SK-N-SH (cell line): Measurements from ENCODE around the gene HAGHL. TPM values are rescaled to one million over a fixed set of nuclear protein-coding genes. Genes with fewer than 3 reads are reported as not detected.

Experiments
- CTCF ChIA-PET: fragments of 300-600, 350-600 bp; formaldehyde crosslinking; extraction: SDS; loops from one replicate; lab custom pipeline; 2021; lab: Yijun Ruan, JAX
- POLR2A ChIA-PET: fragments of 350-600 bp; sonication (Branson Sonifier 250); formaldehyde crosslinking; extraction: SDS; loops from one replicate; lab custom pipeline; 2020; ENCODE audit warnings: antibody characterized with exemption, inconsistent platforms; lab: Yijun Ruan, JAX
- DNase-seq: peaks from one replicate; pipeline ENCODE4 v3.0.0; 2012
- H2AFZ ChIP-seq: fragments of 200-600 bp; sonication (generic); 2 replicates; pipeline ENCODE4 v1.8.1; 2016; ENCODE audit warnings: antibody characterized with exemption, mild to moderate bottlenecking, low read depth
- H3F3A ChIP-seq: fragments of 200-600 bp; sonication (generic); replicated peaks from 2 replicates; pipeline ENCODE3; 2016; ENCODE audit warnings: antibody characterized with exemption, mild to moderate bottlenecking; ENCODE audit not compliant: insufficient read depth
- H3K27ac ChIP-seq, 2 experiments: fragments of 200-500 bp in 1 of 2; fragments of 200-600 bp in 1 of 2; sonication (Bioruptor generic) in 1 of 2; sonication (generic), shearing (Covaris generic) in 1 of 2; 2 replicates each; pipeline versions ENCODE4 v1.5.1 to v1.6.1; 2014 to 2016; ENCODE audit warnings: low read depth in 2 of 2, inconsistent platforms in 1 of 2, low read length in 1 of 2, mild to moderate bottlenecking in 1 of 2, mixed read lengths in 1 of 2
- H3K27me3 ChIP-seq: fragments of 200-600 bp; sonication (generic), shearing (Covaris generic); 2 replicates; pipeline ENCODE4 v1.6.1; 2016; ENCODE audit warnings: mixed run types; ENCODE audit not compliant: insufficient read depth
- H3K36me3 ChIP-seq, 2 experiments: fragments of 200-500 bp in 1 of 2; fragments of 200-600 bp in 1 of 2; sonication (Bioruptor generic) in 1 of 2; sonication (generic) in 1 of 2; replicated peaks in 1 of 2; 2 replicates each; pipeline versions ENCODE3 to v1.5.1; 2014 to 2016; ENCODE audit warnings: low read length in 1 of 2, mild to moderate bottlenecking in 1 of 2; ENCODE audit not compliant: insufficient read depth in 2 of 2, control insufficient read depth in 1 of 2
- H3K4me1 ChIP-seq, 2 experiments: fragments of 200-500 bp in 1 of 2; fragments of 200-600 bp in 1 of 2; sonication (Bioruptor generic) in 1 of 2; sonication (generic), shearing (Covaris generic) in 1 of 2; 2 replicates each; pipeline versions ENCODE4 v1.5.1 to v1.6.1; 2014 to 2016; ENCODE audit warnings: low read depth in 1 of 2, low read length in 1 of 2, mixed run types in 1 of 2; ENCODE audit not compliant: insufficient read depth in 2 of 2, control insufficient read depth in 1 of 2
- H3K4me2 ChIP-seq: fragments of 200-600 bp; sonication (generic), shearing (Covaris generic); 2 replicates; pipeline ENCODE4 v1.6.1; 2017; ENCODE audit warnings: mixed run types
- H3K4me3 ChIP-seq, 2 experiments: fragments of 200-500 bp in 1 of 2; fragments of 200-600 bp in 1 of 2; sonication (Bioruptor generic) in 1 of 2; sonication (generic), shearing (Covaris generic) in 1 of 2; 2 replicates each; pipeline versions ENCODE4 v1.5.1 to v1.8.1; 2014 to 2016; ENCODE audit warnings: low read depth in 2 of 2, inconsistent platforms in 1 of 2, low read length in 1 of 2, mild to moderate bottlenecking in 1 of 2, mixed read lengths in 1 of 2, moderate library complexity in 1 of 2
- H3K79me2 ChIP-seq: fragments of 200-600 bp; sonication (generic); 2 replicates; pipeline ENCODE4 v1.8.1; 2017; ENCODE audit warnings: mild to moderate bottlenecking; ENCODE audit not compliant: insufficient read depth
- H3K9ac ChIP-seq: fragments of 200-600 bp; sonication (generic); 2 replicates; pipeline ENCODE4 v1.6.1; 2017; ENCODE audit warnings: mixed run types
- H3K9me2 ChIP-seq: fragments of 200-600 bp; sonication (generic); 2 replicates; pipeline ENCODE4 v1.6.1; 2017; ENCODE audit warnings: mixed run types
- H3K9me3 ChIP-seq: fragments of 200-600 bp; sonication (generic); 2 replicates; pipeline ENCODE4 v1.6.1; 2017; ENCODE audit warnings: mixed run types, mild to moderate bottlenecking, moderate library complexity
- H4K20me1 ChIP-seq: fragments of 200-600 bp; sonication (generic); 2 replicates; pipeline ENCODE4 v1.6.1; 2017; ENCODE audit warnings: mild to moderate bottlenecking, mixed run types; ENCODE audit not compliant: insufficient read depth
- JUND ChIP-seq: IDR thresholded peaks from 2 replicates; pipeline ENCODE4 v1.4.0; 2012
- POLR2AphosphoS5 ChIP-seq: IDR thresholded peaks from 2 replicates; pipeline ENCODE4 v1.6.1; 2012; ENCODE audit warnings: low read depth, low read length
- RAD21 ChIP-seq: IDR thresholded peaks from 2 replicates; pipeline ENCODE4 v1.6.1; 2012; ENCODE audit warnings: mild to moderate bottlenecking, low read length
- SIN3A ChIP-seq: IDR thresholded peaks from 2 replicates; pipeline ENCODE4 v1.6.1; 2012; ENCODE audit warnings: low read depth, mild to moderate bottlenecking, low read length, moderate library complexity, borderline replicate concordance
- SMC3 ChIP-seq: IDR thresholded peaks from 2 replicates; pipeline ENCODE4 v1.6.1; 2012; ENCODE audit warnings: low read depth, low read length, improper control_type of control experiment
- TAF1 ChIP-seq: IDR thresholded peaks from 2 replicates; pipeline ENCODE4 v1.6.1; 2012; ENCODE audit warnings: low read depth, mild to moderate bottlenecking, low read length, moderate library complexity, borderline replicate concordance
- whole genome bisulfite sequencing: methylation state at CpG from one replicate; pipeline ENCODE4 v1.1.6; 2017; ENCODE audit warnings: low lambda C conversion rate; 5-methylcytosine and 5-hydroxymethylcytosine counted together
- polyA plus RNA-seq, 3 experiments: library from polyadenylated mRNA; depleted of rRNA; stranded (reverse); fragments of >200 nt; gene quantifications; 2 replicates each; pipeline ENCODE4 v1.2.3, GENCODE V29; 2012
- TF ChIP-seq, protein P1 (sequence below): IDR thresholded peaks from 2 replicates; pipeline ENCODE4 v1.4.0; 2012; ENCODE audit warnings: low read depth, borderline replicate concordance
- TF ChIP-seq, protein P2 (sequence below): IDR thresholded peaks from 2 replicates; pipeline ENCODE4 v1.4.0; 2012; ENCODE audit warnings: low read depth
- TF ChIP-seq, protein P3 (sequence below): fragments of 150-350 bp; IDR thresholded peaks from 2 replicates; pipeline ENCODE4 v1.6.1; 2017; ENCODE audit warnings: antibody characterized with exemption, low read length, low read depth, borderline replicate concordance
- TF ChIP-seq, protein P4 (sequence below): IDR thresholded peaks from 2 replicates; pipeline ENCODE4; 2012
- TF ChIP-seq, protein P5 (sequence below): IDR thresholded peaks from 2 replicates; pipeline ENCODE4 v1.4.0; 2012; ENCODE audit warnings: low read depth, borderline replicate concordance
- TF ChIP-seq, protein P6 (sequence below): fragments of 200-600 bp; sonication (generic); IDR thresholded peaks from 2 replicates; pipeline ENCODE4 v1.6.1; 2017; ENCODE audit warnings: antibody characterized with exemption, mild to moderate bottlenecking, moderate library complexity

Gene HAGHL
- polyA plus RNA-seq, 1 of the 3 experiments (the other 2 are of a cell fraction): 65.5 TPM

DNA sequence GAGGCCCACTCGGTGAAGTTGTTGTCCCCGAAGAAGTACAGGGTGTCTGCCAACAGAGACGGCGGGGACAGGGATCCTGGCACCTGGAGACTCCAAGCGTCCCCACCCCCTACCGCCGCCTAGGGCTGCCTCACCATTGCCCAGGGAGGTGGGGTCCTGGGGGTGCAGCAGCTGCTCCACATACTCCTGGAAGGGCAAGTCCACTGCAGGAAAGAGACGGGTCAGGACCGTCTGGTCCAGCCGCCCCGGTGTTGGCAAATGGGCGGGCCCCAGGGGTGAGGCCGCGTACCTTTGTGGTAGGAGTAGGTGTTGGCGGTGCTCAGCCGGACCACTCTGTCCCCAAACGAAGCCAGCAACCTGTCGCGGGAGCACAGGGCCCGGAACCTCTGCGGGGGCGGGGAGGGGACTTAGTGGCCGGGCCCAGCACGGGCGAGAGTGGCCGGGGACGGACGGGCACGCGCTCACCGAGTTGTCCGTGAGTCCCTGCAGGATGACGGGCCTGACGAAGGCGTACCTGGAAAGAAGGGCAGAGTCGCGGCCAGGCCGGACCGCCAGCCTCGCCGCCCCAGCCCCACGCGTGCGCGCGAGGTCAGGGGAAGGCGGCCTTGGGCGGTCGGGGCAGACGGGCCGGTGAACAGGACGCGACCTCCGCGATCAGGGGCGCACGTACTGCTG is 43.4 kb upstream of the HAGHL start:
- Histone ChIP-seq H3K9ac (peak overlapping the region; percentile 49), H2AFZ (no peak overlapping the region), H3K27ac (peak overlapping the region; percentile 24 to 79; a peak in 3 of 4 replicates), H3K9me3 (no peaks in the 10 kb centered on the region), H3K4me1 (peaks cover 8 to 53% of the 10 kb centered on the region in 2 experiments; a peak in 2 of 4 replicates), H3K36me3 (peaks cover 13 to 39% of the 10 kb centered on the region in 2 experiments), H4K20me1 (peaks cover 23% of the 10 kb centered on the region), H3K9me2 (no peaks in the 10 kb centered on the region), H3F3A (peaks cover 10% of the 10 kb centered on the region), H3K4me3 (peak overlapping the region; percentile 60 to 68), H3K4me2 (peak overlapping the region; percentile 90), H3K27me3 (no peaks in the 10 kb centered on the region), H3K79me2 (peaks cover 37% of the 10 kb centered on the region)
- WGBS: 12% methylated on average over 24 of the region's 57 CpGs
- TF ChIP-seq, protein P1, sequence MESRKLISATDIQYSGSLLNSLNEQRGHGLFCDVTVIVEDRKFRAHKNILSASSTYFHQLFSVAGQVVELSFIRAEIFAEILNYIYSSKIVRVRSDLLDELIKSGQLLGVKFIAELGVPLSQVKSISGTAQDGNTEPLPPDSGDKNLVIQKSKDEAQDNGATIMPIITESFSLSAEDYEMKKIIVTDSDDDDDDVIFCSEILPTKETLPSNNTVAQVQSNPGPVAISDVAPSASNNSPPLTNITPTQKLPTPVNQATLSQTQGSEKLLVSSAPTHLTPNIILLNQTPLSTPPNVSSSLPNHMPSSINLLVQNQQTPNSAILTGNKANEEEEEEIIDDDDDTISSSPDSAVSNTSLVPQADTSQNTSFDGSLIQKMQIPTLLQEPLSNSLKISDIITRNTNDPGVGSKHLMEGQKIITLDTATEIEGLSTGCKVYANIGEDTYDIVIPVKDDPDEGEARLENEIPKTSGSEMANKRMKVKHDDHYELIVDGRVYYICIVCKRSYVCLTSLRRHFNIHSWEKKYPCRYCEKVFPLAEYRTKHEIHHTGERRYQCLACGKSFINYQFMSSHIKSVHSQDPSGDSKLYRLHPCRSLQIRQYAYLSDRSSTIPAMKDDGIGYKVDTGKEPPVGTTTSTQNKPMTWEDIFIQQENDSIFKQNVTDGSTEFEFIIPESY: peak; percentile 61; the same call in 1 of the 2 replicates
- TF ChIP-seq, protein P2, sequence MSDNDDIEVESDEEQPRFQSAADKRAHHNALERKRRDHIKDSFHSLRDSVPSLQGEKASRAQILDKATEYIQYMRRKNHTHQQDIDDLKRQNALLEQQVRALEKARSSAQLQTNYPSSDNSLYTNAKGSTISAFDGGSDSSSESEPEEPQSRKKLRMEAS: 0 out of 2 replicates have a peak, but pooled peaks have one; percentile 19
- TF ChIP-seq POLR2AphosphoS5 (peak; percentile 55), JUND (0 out of 2 replicates have a peak, but pooled peaks have one; percentile 3), SMC3 (no peak)
- TF ChIP-seq, protein P3, sequence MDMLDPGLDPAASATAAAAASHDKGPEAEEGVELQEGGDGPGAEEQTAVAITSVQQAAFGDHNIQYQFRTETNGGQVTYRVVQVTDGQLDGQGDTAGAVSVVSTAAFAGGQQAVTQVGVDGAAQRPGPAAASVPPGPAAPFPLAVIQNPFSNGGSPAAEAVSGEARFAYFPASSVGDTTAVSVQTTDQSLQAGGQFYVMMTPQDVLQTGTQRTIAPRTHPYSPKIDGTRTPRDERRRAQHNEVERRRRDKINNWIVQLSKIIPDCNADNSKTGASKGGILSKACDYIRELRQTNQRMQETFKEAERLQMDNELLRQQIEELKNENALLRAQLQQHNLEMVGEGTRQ: no peak
- TF ChIP-seq, protein P4, sequence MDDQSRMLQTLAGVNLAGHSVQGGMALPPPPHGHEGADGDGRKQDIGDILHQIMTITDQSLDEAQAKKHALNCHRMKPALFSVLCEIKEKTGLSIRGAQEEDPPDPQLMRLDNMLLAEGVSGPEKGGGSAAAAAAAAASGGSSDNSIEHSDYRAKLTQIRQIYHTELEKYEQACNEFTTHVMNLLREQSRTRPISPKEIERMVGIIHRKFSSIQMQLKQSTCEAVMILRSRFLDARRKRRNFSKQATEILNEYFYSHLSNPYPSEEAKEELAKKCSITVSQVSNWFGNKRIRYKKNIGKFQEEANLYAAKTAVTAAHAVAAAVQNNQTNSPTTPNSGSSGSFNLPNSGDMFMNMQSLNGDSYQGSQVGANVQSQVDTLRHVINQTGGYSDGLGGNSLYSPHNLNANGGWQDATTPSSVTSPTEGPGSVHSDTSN: peak; percentile 66
- CTCF ChIA-PET: interaction anchor here (0.8 to 5.9 kb wide), 5 partner anchors 15 to 102 kb away, joined by 3 to 38 read pairs (median 3); partner anchors contain the start of genes METTL26 and RHOT2
- POLR2A ChIA-PET: interaction anchor here (0.8 to 1.2 kb wide), 4 partner anchors 10 to 39 kb away, joined by 3 to 4 read pairs (median 4); partner anchors contain the start of gene RHOT2
- no peak for DNase-seq

DNA sequence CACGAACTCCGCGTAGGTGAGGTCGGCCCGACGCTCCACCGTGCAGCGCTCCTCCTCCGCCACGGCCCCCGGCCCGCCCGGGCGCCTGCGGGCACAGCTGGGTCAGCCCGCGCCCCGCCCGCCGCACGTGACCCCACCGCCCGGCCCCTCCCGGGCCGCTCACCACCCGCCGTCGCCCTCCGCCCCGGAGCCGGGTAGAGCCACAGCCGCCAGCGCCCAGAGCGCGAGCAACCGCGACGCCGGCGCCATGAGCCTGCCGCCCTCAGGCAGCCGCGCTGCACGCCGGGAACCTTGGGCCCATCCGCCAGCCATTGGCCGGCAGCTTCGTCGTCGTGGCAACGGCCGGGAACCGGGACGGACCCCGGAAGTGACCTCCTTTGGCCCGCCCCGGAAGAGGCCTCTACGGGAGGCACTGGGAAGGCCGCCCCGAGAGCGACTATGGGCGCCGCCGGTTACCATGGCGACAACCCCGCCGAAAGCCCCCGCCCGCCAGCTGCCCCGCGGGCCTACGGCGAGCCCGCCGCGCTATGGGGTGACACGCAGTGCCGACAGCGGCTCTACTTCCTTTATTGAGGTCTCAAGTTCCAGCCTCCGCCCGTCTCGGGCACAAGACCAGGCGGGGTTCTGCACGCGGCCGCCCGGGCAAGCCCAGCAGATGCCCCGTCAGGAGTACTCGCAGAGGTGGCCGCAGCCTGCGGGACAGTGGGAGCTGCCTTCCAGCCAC is 42.7 kb upstream of the HAGHL start, which contains the start of gene JMJD8:
TSS of gene JMJD8 (minus strand) at position 264 of the 724 bp plus-strand sequence. CDS start at position 249, 15 bp downstream.
- Histone ChIP-seq H3K4me1 (peaks cover 8 to 53% of the 10 kb centered on the region in 2 experiments; a peak in 3 of 4 replicates), H3K4me2 (peak within 1 kb of the TSS; percentile 90), H3K36me3 (peaks cover 13 to 39% of the 10 kb centered on the region in 2 experiments), H2AFZ (no peak within 1 kb of the TSS), H3K4me3 (peak within 1 kb of the TSS; percentile 60 to 68), H3K27ac (peak within 1 kb of the TSS; percentile 54 to 82), H3K79me2 (peaks cover 39% of the 10 kb centered on the region), H3F3A (peaks cover 10% of the 10 kb centered on the region), H3K9ac (peak within 1 kb of the TSS; percentile 49), H3K9me3 (no peaks in the 10 kb centered on the region), H3K9me2 (no peaks in the 10 kb centered on the region), H3K27me3 (no peaks in the 10 kb centered on the region), H4K20me1 (peaks cover 23% of the 10 kb centered on the region)
- WGBS: no CpG with 5 or more reads among the region's 91 CpGs
- ChIA-PET POLR2A (interaction anchor here (0.7 to 1.2 kb wide), 6 partner anchors 8 to 38 kb away, joined by 3 to 5 read pairs (median 4); partner anchors contain the start of genes ANTKMT and RHOT2), CTCF (interaction anchor here (0.6 to 5.9 kb wide), 8 partner anchors 15 to 322 kb away, joined by 3 to 38 read pairs (median 3); partner anchors contain the start of genes METTL26 and RHOT2)
- peak; percentile 97 for DNase-seq
- no peak for TF ChIP-seq RAD21
- TF ChIP-seq, protein P1: 0 out of 2 replicates have a peak, but pooled peaks have one; percentile 41
- TF ChIP-seq SIN3A: peak; percentile 87; the same call in 1 of the 2 replicates
- TF ChIP-seq, protein P5, sequence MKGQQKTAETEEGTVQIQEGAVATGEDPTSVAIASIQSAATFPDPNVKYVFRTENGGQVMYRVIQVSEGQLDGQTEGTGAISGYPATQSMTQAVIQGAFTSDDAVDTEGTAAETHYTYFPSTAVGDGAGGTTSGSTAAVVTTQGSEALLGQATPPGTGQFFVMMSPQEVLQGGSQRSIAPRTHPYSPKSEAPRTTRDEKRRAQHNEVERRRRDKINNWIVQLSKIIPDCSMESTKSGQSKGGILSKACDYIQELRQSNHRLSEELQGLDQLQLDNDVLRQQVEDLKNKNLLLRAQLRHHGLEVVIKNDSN: no peak
- peak; percentile 74 for TF ChIP-seq TAF1
- TF ChIP-seq, protein P6, sequence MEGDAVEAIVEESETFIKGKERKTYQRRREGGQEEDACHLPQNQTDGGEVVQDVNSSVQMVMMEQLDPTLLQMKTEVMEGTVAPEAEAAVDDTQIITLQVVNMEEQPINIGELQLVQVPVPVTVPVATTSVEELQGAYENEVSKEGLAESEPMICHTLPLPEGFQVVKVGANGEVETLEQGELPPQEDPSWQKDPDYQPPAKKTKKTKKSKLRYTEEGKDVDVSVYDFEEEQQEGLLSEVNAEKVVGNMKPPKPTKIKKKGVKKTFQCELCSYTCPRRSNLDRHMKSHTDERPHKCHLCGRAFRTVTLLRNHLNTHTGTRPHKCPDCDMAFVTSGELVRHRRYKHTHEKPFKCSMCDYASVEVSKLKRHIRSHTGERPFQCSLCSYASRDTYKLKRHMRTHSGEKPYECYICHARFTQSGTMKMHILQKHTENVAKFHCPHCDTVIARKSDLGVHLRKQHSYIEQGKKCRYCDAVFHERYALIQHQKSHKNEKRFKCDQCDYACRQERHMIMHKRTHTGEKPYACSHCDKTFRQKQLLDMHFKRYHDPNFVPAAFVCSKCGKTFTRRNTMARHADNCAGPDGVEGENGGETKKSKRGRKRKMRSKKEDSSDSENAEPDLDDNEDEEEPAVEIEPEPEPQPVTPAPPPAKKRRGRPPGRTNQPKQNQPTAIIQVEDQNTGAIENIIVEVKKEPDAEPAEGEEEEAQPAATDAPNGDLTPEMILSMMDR: no peak
